ENCODE results near the gene KCP.

- TF ChIP-seq FOXP2 (optimal IDR thresholded peaks at IDR 0.05; ENCODE audit: control extremely low read depth, extremely low read length, insufficient read depth) (no peak), EZH2 (IDR thresholded peaks at IDR 0.05) (no peak), POLR2AphosphoS5 (IDR thresholded peaks at IDR 0.05; ENCODE audit: borderline replicate concordance, low read depth, low read length) (no peak)
Observed at GRCh38 chr7:128863433-128863989, 47.0 kb downstream of the KCP start.
